ENCODE data around the gene SEM1.
"Not testable (repeated sequence)": the region's sequence is repeated elsewhere in the genome, so short reads cannot be mapped to it uniquely, and the experiment has no call there.

Gene SEM1

GRCh38 chr7:96669812-96670211 lies 39.8 kb downstream of the SEM1 start:
- TF ChIP-seq CTCF (IDR thresholded peaks at IDR 0.05; ENCODE audit: insufficient read depth, low read depth, low read length, missing control alignments): no peak
- peak; percentile 85 for DNase-seq (ENCODE audit: low read depth)
- no peak overlapping the region for H3K4me3 ChIP-seq (ENCODE audit: low read length)

GRCh38 chr7:96667026-96667425 lies 42.6 kb downstream of the SEM1 start:
- no peak overlapping the region for H3K4me3 ChIP-seq (ENCODE audit: low read length)
- TF ChIP-seq CTCF (IDR thresholded peaks at IDR 0.05; ENCODE audit: insufficient read depth, low read depth, low read length, missing control alignments): no peak
- DNase-seq (ENCODE audit: low read depth): no peak

GRCh38 chr7:96665689-96666088 lies 44.0 kb downstream of the SEM1 start:
- DNase-seq (ENCODE audit: low read depth): peak; percentile 61
- TF ChIP-seq CTCF (IDR thresholded peaks at IDR 0.05; ENCODE audit: insufficient read depth, low read depth, low read length, missing control alignments): no peak
- no peak overlapping the region for H3K4me3 ChIP-seq (ENCODE audit: low read length)

GRCh38 chr7:96664793-96665192 lies 44.9 kb downstream of the SEM1 start:
- no peak for TF ChIP-seq CTCF (IDR thresholded peaks at IDR 0.05; ENCODE audit: insufficient read depth, low read depth, low read length, missing control alignments)
- no peak for DNase-seq (ENCODE audit: low read depth)
- H3K4me3 ChIP-seq (ENCODE audit: low read length): no peak overlapping the region

- H3K4me3 ChIP-seq (ENCODE audit: low read length): no peak overlapping the region
- TF ChIP-seq CTCF (IDR thresholded peaks at IDR 0.05; ENCODE audit: insufficient read depth, low read depth, low read length, missing control alignments): no peak
- DNase-seq (ENCODE audit: low read depth): no peak
These were observed 45.7 kb downstream of the SEM1 start for GRCh38 chr7:96663871-96664445.

GRCh38 chr7:96663457-96663856 lies 46.2 kb downstream of the SEM1 start:
- no peak for DNase-seq (ENCODE audit: low read depth)
- H3K4me3 ChIP-seq (ENCODE audit: low read length): no peak overlapping the region
- no peak for TF ChIP-seq CTCF (IDR thresholded peaks at IDR 0.05; ENCODE audit: insufficient read depth, low read depth, low read length, missing control alignments)

GRCh38 chr7:96662151-96662550 lies 47.5 kb downstream of the SEM1 start:
- not testable (repeated sequence) for DNase-seq (ENCODE audit: low read depth); H3K4me3 ChIP-seq (ENCODE audit: low read length)

Measured in epithelial cell of esophagus (primary cell).